CD14-positive monocyte (primary cell): ENCODE data around the gene RNF157. TPM values are rescaled to one million over a fixed set of nuclear protein-coding genes. Genes with fewer than 3 reads are reported as not detected.

Source experiments
- DNase-seq, 3 donors: peaks; one replicate each; pipeline ENCODE4 v3.0.0-alpha.2; 2011 to 2022
- H2AFZ ChIP-seq: 2 replicates; pipeline ENCODE4 v1.6.0; 2012; ENCODE audit warnings: mild to moderate bottlenecking, low read depth, low read length, inconsistent platforms; ENCODE audit not compliant: insufficient read depth, poor library complexity, severe bottlenecking
- H3K27ac ChIP-seq, 2 donors: 1 replicate in 1 of 2; 2 replicates in 1 of 2; pipeline ENCODE4 v1.5.1; 2012 to 2013; ENCODE audit warnings: low read length in 2 of 2, control low read depth in 1 of 2, inconsistent platforms in 1 of 2, low read depth in 1 of 2, mild to moderate bottlenecking in 1 of 2
- H3K27me3 ChIP-seq, 2 donors: one replicate each; pipeline versions ENCODE4 v1.6.0 to v1.6.1; 2011 to 2013; ENCODE audit warnings: low read length in 2 of 2; ENCODE audit not compliant: control insufficient read depth in 2 of 2, insufficient read depth in 2 of 2
- H3K36me3 ChIP-seq, 2 donors: replicated peaks in 1 of 2; 1 replicate in 1 of 2; 2 replicates in 1 of 2; pipeline versions ENCODE4 v1.5.1 to v1.6.1; 2012 to 2013; ENCODE audit warnings: low read length in 2 of 2, control low read depth in 1 of 2, inconsistent platforms in 1 of 2, mild to moderate bottlenecking in 1 of 2; ENCODE audit not compliant: insufficient read depth in 2 of 2, control insufficient read depth in 1 of 2
- H3K4me1 ChIP-seq, 2 donors: 1 replicate in 1 of 2; 2 replicates in 1 of 2; pipeline versions ENCODE4 v1.5.1 to v1.6.1; 2012 to 2013; ENCODE audit warnings: low read length in 2 of 2, control low read depth in 1 of 2, inconsistent platforms in 1 of 2, mild to moderate bottlenecking in 1 of 2, moderate library complexity in 1 of 2; ENCODE audit not compliant: insufficient read depth in 2 of 2, control insufficient read depth in 1 of 2
- H3K4me2 ChIP-seq: replicated peaks from 2 replicates; pipeline ENCODE3; 2012; ENCODE audit warnings: low read length, moderate library complexity, mild to moderate bottlenecking; ENCODE audit not compliant: poor library complexity, severe bottlenecking; ENCODE audit errors: extremely low read depth
- H3K4me3 ChIP-seq, 3 experiments: fragments of 200-600 bp in 1 of 3; sonication (generic) in 1 of 3; replicated peaks in 1 of 3; 1 replicate in 2 of 3; 2 replicates in 1 of 3; pipeline ENCODE4 v1.5.1; 2011 to 2013; ENCODE audit warnings: low read length in 3 of 3, mild to moderate bottlenecking in 3 of 3, control low read depth in 2 of 3, low read depth in 2 of 3, inconsistent platforms in 1 of 3, moderate library complexity in 1 of 3
- H3K79me2 ChIP-seq: 2 replicates; pipeline ENCODE4 v1.6.0; 2012; ENCODE audit warnings: mild to moderate bottlenecking, control low read depth, inconsistent platforms, low read length, moderate library complexity; ENCODE audit not compliant: insufficient read depth
- H3K9ac ChIP-seq: 2 replicates; pipeline ENCODE4 v1.6.0; 2017; ENCODE audit warnings: low read length, mild to moderate bottlenecking; ENCODE audit not compliant: insufficient read depth, poor library complexity, severe bottlenecking
- H3K9me3 ChIP-seq, 2 donors: replicated peaks in 1 of 2; 1 replicate in 1 of 2; 2 replicates in 1 of 2; pipeline versions ENCODE4 v1.5.1 to v1.6.1; 2012 to 2013; ENCODE audit warnings: low read length in 2 of 2, control low read depth in 1 of 2; ENCODE audit not compliant: control insufficient read depth in 1 of 2, insufficient read depth in 1 of 2
- H4K20me1 ChIP-seq: 2 replicates; pipeline ENCODE4 v1.6.0; 2012; ENCODE audit warnings: mild to moderate bottlenecking, low read length, control low read depth, moderate library complexity; ENCODE audit not compliant: insufficient read depth
- H3K27ac Mint-ChIP-seq, 7 donors: one replicate each; pipeline ENCODE4 v1.8.0; 2020; ENCODE audit warnings: mild to moderate bottlenecking in 7 of 7, mixed read lengths in 7 of 7, moderate library complexity in 6 of 7, inconsistent platforms in 2 of 7
- H3K27me3 Mint-ChIP-seq, 3 donors: one replicate each; pipeline ENCODE4 v1.8.0; 2021 to 2022; ENCODE audit warnings: low read depth in 3 of 3, mild to moderate bottlenecking in 3 of 3, mixed read lengths in 3 of 3, moderate library complexity in 3 of 3, inconsistent platforms in 1 of 3
- H3K36me3 Mint-ChIP-seq, 2 donors: one replicate each; pipeline ENCODE4 v1.8.0; 2020; ENCODE audit warnings: mixed read lengths in 2 of 2, inconsistent platforms in 1 of 2, mild to moderate bottlenecking in 1 of 2
- H3K4me1 Mint-ChIP-seq: one replicate; pipeline ENCODE4 v1.8.0; 2020; ENCODE audit warnings: mild to moderate bottlenecking, mixed read lengths
- H3K4me3 Mint-ChIP-seq, 2 donors: one replicate each; pipeline ENCODE4 v1.8.0; 2020; ENCODE audit warnings: mild to moderate bottlenecking in 2 of 2, mixed read lengths in 2 of 2, moderate library complexity in 1 of 2
- H3K9me3 Mint-ChIP-seq, 7 donors: one replicate each; pipeline ENCODE4 v1.8.0; 2020 to 2022; ENCODE audit warnings: mixed read lengths in 7 of 7, mild to moderate bottlenecking in 6 of 7, moderate library complexity in 6 of 7, inconsistent platforms in 2 of 7
- WGBS: methylation state at CpG from one replicate; pipeline ENCODE4 v1.1.5; 2013; ENCODE audit warnings: missing lambda C conversion rate; ENCODE audit not compliant: insufficient coverage; 5-methylcytosine and 5-hydroxymethylcytosine counted together
- intact Hi-C, 2 donors: fragments of 100-400 bp; cut with micrococcal nuclease; formaldehyde crosslinking; loops; one replicate each; pipeline versions ENCODE4 v1.15.0 to v1.15.1; 2023
- polyA plus RNA-seq, 3 donors: library from polyadenylated mRNA; depleted of rRNA in 1 of 3; unstranded in 2 of 3; stranded (reverse) in 1 of 3; fragments of 300-500 nt in 2 of 3; fragments of >200 nt in 1 of 3; fragmentation: Illumina TruSeq in 2 of 3; gene quantifications; 1 replicate in 2 of 3; 2 replicates in 1 of 3; pipeline ENCODE4 v1.2.3, GENCODE V29; 2012 to 2021
- TF ChIP-seq, protein P1 (sequence below): fragments of 200-600 bp; IDR thresholded peaks from one replicate; pipeline ENCODE4 v1.8.0; 2022; ENCODE audit warnings: antibody characterized with exemption, mild to moderate bottlenecking

The RNF157 gene
- polyA plus RNA-seq, 3 donors = 0.03 TPM; not detected in 2

DNA sequence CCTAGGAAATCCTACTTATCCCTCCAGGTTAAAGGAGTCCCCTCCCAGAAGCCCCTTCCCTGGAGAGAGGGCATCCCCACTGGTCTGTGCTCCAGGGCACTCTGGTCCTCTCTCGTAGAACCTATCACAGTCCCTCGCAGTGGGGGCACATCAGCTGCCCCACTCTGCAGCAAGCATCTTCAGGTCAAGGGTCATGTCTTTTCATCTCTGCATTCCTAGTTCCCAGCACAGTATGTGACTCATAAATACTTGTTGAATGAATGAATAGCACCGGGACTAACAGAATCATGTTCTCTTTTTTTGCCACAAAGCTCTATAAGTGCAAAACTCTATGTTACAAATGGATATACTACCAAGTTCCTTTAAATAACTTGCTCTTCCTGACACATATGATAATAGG lies 36.0 kb downstream of the RNF157 start:
- intact Hi-C loops = no loop called here
- Histone ChIP-seq H3K79me2 (no peaks in the 10 kb centered on the region), H3K4me2 (no peak overlapping the region), H2AFZ (no peak overlapping the region), H3K27me3 (no peaks in the 10 kb centered on the region), H3K9ac (no peak overlapping the region), H3K27ac (no peak overlapping the region), H3K4me1 (peaks cover 16 to 24% of the 10 kb centered on the region in 2 donors), H3K36me3 (no peaks in the 10 kb centered on the region), H3K4me3 (no peak overlapping the region), H4K20me1 (no peaks in the 10 kb centered on the region), H3K9me3 (no peaks in the 10 kb centered on the region)
- Mint-ChIP-seq H3K36me3 (no peaks in the 10 kb centered on the region), H3K4me1 (peaks cover 29% of the 10 kb centered on the region), H3K27me3 (peaks cover 0 to 3% (median 3%) of the 10 kb centered on the region in 3 donors), H3K27ac (peak overlapping the region in 3 of 7 donors; percentile 50 to 70 (median 68)), H3K4me3 (peak overlapping the region in 1 of 2 donors; percentile 2), H3K9me3 (peaks cover 0 to 1% (median 0%) of the 10 kb centered on the region in 7 donors)
- TF ChIP-seq, protein P1, sequence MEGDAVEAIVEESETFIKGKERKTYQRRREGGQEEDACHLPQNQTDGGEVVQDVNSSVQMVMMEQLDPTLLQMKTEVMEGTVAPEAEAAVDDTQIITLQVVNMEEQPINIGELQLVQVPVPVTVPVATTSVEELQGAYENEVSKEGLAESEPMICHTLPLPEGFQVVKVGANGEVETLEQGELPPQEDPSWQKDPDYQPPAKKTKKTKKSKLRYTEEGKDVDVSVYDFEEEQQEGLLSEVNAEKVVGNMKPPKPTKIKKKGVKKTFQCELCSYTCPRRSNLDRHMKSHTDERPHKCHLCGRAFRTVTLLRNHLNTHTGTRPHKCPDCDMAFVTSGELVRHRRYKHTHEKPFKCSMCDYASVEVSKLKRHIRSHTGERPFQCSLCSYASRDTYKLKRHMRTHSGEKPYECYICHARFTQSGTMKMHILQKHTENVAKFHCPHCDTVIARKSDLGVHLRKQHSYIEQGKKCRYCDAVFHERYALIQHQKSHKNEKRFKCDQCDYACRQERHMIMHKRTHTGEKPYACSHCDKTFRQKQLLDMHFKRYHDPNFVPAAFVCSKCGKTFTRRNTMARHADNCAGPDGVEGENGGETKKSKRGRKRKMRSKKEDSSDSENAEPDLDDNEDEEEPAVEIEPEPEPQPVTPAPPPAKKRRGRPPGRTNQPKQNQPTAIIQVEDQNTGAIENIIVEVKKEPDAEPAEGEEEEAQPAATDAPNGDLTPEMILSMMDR = no peak
- peak in 2 of 3 donors; percentile 10 to 11 for DNase-seq
- WGBS = 100% methylated on average over 2 of the region's 3 CpGs

DNA sequence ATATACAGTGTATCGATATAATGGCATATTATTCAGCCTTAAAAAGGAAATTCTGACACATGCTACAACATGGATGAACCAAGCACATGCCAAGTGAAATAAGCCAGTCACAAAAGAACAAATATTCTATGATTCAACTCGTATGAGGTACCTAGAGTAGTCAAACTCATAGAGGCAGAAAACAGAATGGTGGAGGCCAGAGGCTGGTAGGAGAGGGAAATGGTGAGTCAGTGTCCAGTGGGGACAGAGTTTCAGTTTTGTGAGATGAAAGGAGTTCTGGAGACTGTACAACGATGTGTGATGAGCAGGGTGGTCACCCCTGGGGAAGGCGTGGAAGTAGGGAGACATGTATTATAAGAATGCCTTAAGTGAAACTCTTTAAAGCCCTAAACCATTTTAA lies 39.9 kb downstream of the RNF157 start:
- Histone ChIP-seq H3K4me1 (peaks cover 16 to 24% of the 10 kb centered on the region in 2 donors), H3K27me3 (no peaks in the 10 kb centered on the region), H3K27ac (no peak overlapping the region), H4K20me1 (no peaks in the 10 kb centered on the region), H3K4me3 (no peak overlapping the region), H3K9ac (no peak overlapping the region), H2AFZ (no peak overlapping the region), H3K79me2 (no peaks in the 10 kb centered on the region), H3K9me3 (no peaks in the 10 kb centered on the region), H3K4me2 (no peak overlapping the region), H3K36me3 (no peaks in the 10 kb centered on the region)
- no peak for DNase-seq
- peaks cover 0 to 1% (median 0%) of the 10 kb centered on the region in 7 donors for H3K9me3 Mint-ChIP-seq
- no peak overlapping the region for H3K27ac Mint-ChIP-seq
- H3K4me1 Mint-ChIP-seq = peaks cover 25% of the 10 kb centered on the region
- TF ChIP-seq, protein P1 = no peak
- no peak overlapping the region for H3K4me3 Mint-ChIP-seq
- H3K27me3 Mint-ChIP-seq = peaks cover 0 to 6% (median 4%) of the 10 kb centered on the region in 3 donors
- intact Hi-C loops = no loop called here
- 100% methylated on average over 1 of the region's 4 CpGs for WGBS
- H3K36me3 Mint-ChIP-seq = no peaks in the 10 kb centered on the region
